Measurements from ENCODE around the gene MYO6. TPM values are rescaled to one million over a fixed set of nuclear protein-coding genes. Genes with fewer than 3 reads are reported as not detected.

Gene MYO6
- total and polyA plus RNA-seq, 2 of the 8 experiments (the other 6 are each of a cell fraction or from before 2014, with no cell fraction given): 8.3 to 21.9 TPM

- no peaks in the 10 kb centered on the region for H3K23me2 ChIP-seq (ENCODE audit: low read depth, low read length)
- TF ChIP-seq CTCF (IDR thresholded peaks at IDR 0.05; ENCODE audit: control extremely low read depth in 1 of 3, insufficient read depth in 1 of 3, low read depth in 1 of 3, low read length in 3 of 3) (peak in 2 of 3 experiments; percentile 37 to 68; a peak in 2 of 4 replicates), POU5F1 (IDR thresholded peaks at IDR 0.05; ENCODE audit: low read depth, low read length) (no peak), RAD21 (IDR thresholded peaks at IDR 0.05 in 1 of 2, conservative IDR thresholded peaks at IDR 0.05 in 1 of 2; ENCODE audit: low read depth in 2 of 2, low read length in 2 of 2) (peak; percentile 80 to 84)
- H2AK5ac ChIP-seq (ENCODE audit: low read depth, low read length): no peak overlapping the region
- CTCF ChIA-PET (ENCODE audit: partially characterized antibody): interaction anchor here (0.5 to 6.4 kb wide), 45 partner anchors 9 to 1573 kb away, joined by 3 to 84 read pairs (median 4); no protein-coding TSS in a partner anchor
- no peak overlapping the region for H2BK20ac ChIP-seq (ENCODE audit: low read length)
- FAIRE-seq (peak; percentile 60), DNase-seq (ENCODE audit: low read depth in 1 of 2, low spot score in 2 of 2) (no peak)
- no peaks in the 10 kb centered on the region for H3K79me2 ChIP-seq (ENCODE audit: control insufficient read depth in 1 of 2, insufficient read depth in 2 of 2, low read length in 2 of 2)
- no peaks in the 10 kb centered on the region for H3K79me1 ChIP-seq (ENCODE audit: low read depth, low read length)
- no peak overlapping the region for H2BK12ac ChIP-seq (ENCODE audit: low read depth, low read length)
- no peak overlapping the region for H2BK5ac ChIP-seq (ENCODE audit: low read depth, low read length)
- H3K18ac ChIP-seq (ENCODE audit: extremely low read depth, low read length): no peak overlapping the region
- H3K27ac ChIP-seq (ENCODE audit: low read depth, low read length): no peak overlapping the region
- POLR2A ChIA-PET (ENCODE audit: partially characterized antibody): interaction anchor here (1.1 to 1.4 kb wide), 2 partner anchors 17 to 291 kb away, joined by 3 to 5 read pairs; partner anchors contain the start of gene SENP6
- no peak overlapping the region for H4K91ac ChIP-seq (replicated peaks; ENCODE audit: insufficient read length, low read length)
- H3K56ac ChIP-seq (replicated peaks; ENCODE audit: insufficient read length, low read depth, low read length): no peak overlapping the region
- no peak overlapping the region for H3K4ac ChIP-seq (replicated peaks; ENCODE audit: insufficient read length, low read depth, low read length)
- no peak overlapping the region for H2BK120ac ChIP-seq (replicated peaks; ENCODE audit: low read depth, low read length)
- no peak overlapping the region for H2AFZ ChIP-seq (ENCODE audit: low read length)
- H3K23ac ChIP-seq (ENCODE audit: insufficient read length): no peak overlapping the region
- H3K36me3 ChIP-seq (ENCODE audit: control insufficient read depth in 2 of 4, insufficient read depth in 4 of 4, low read length in 3 of 4): 0 out of 8 replicates have a peak, but pooled peaks cover 0 to 3% (median 0%) of the 10 kb centered on the region in 4 experiments
- H4K5ac ChIP-seq (ENCODE audit: insufficient read length, low read depth, low read length): no peak overlapping the region
- H3K4me2 ChIP-seq (ENCODE audit: insufficient read depth in 1 of 2, low read depth in 2 of 2, low read length in 2 of 2): no peak overlapping the region
- no peak overlapping the region for H4K8ac ChIP-seq (ENCODE audit: extremely low read depth, insufficient read depth, low read length)
- no peak overlapping the region for H2BK15ac ChIP-seq (ENCODE audit: low read length)
- 21% methylated on average over 5 of the region's 5 CpGs; no CpG with 5 or more reads in 1 of the 2 experiments for WGBS, 2 experiments (ENCODE audit: extremely low coverage in 1 of 2, insufficient coverage in 1 of 2, insufficient read length in 1 of 2, insufficient replicate concordance in 2 of 2, low coverage in 1 of 2, low lambda C conversion rate in 2 of 2, missing lambda C conversion rate in 1 of 2)
- no peaks in the 10 kb centered on the region for H4K20me1 ChIP-seq (replicated peaks in 1 of 2; ENCODE audit: control insufficient read depth in 1 of 2, insufficient read depth in 2 of 2, low read length in 2 of 2)
- H3K4me1 ChIP-seq (replicated peaks in 1 of 4; ENCODE audit: control insufficient read depth in 3 of 4, insufficient read depth in 4 of 4, low read length in 3 of 4): no peaks in the 10 kb centered on the region
- no peak overlapping the region for H3K9ac ChIP-seq (replicated peaks in 1 of 4; ENCODE audit: extremely low read depth in 1 of 4, low read depth in 3 of 4, low read length in 3 of 4)
- H3K27me3 ChIP-seq (replicated peaks in 1 of 4; ENCODE audit: control insufficient read depth in 3 of 4, extremely low read depth in 1 of 4, insufficient read depth in 3 of 4, low read length in 3 of 4): no peaks in the 10 kb centered on the region
- no peak overlapping the region for H3K4me3 ChIP-seq (ENCODE audit: extremely low read depth in 1 of 4, insufficient read depth in 2 of 4, low read depth in 3 of 4, low read length in 4 of 4)
- H3K9me3 ChIP-seq (ENCODE audit: insufficient read depth in 2 of 2, low read depth in 1 of 2, low read length in 1 of 2): no peaks in the 10 kb centered on the region
- no peak overlapping the region for H3K14ac ChIP-seq (ENCODE audit: insufficient read length)
Observed at GRCh38 chr6:75893058-75893775, 144.2 kb downstream of the MYO6 start.

Measured in H1 (cell line).